T-helper 2 cell (primary cell): ENCODE measurements around the gene IZUMO4.
A peak's percentile ranks its signal among the peaks of the same experiment; 100 is the strongest.

Experiments used
- DNase-seq, 5 experiments: peaks; one replicate each; pipeline versions ENCODE4 v3.0.0 to v3.0.0-alpha.2; 2012 to 2022

The IZUMO4 gene

GRCh38 chr19:2059422-2060201 lies 37.1 kb upstream of the IZUMO4 start:
- no peak for DNase-seq

GRCh38 chr19:2060884-2061494 lies 35.7 kb upstream of the IZUMO4 start:
- DNase-seq = no peak

GRCh38 chr19:2061495-2062388 lies 35.0 kb upstream of the IZUMO4 start:
- peak; percentile 98 to 100 (median 99) for DNase-seq

GRCh38 chr19:2062389-2062729 lies 34.4 kb upstream of the IZUMO4 start:
- no peak for DNase-seq

- no peak for DNase-seq
These were observed 33.9 kb upstream of the IZUMO4 start for GRCh38 chr19:2062770-2063169.

GRCh38 chr19:2063824-2064223 lies 32.9 kb upstream of the IZUMO4 start:
- no peak for DNase-seq

GRCh38 chr19:2064395-2064787 lies 32.3 kb upstream of the IZUMO4 start:
- DNase-seq = no peak

- no peak for DNase-seq
These were observed 31.8 kb upstream of the IZUMO4 start for GRCh38 chr19:2064788-2065524.

- no peak for DNase-seq
These were observed 26.3 kb upstream of the IZUMO4 start for GRCh38 chr19:2070436-2070827.

GRCh38 chr19:2070986-2071673 lies 25.6 kb upstream of the IZUMO4 start:
- DNase-seq = no peak

GRCh38 chr19:2072757-2073551 lies 23.8 kb upstream of the IZUMO4 start:
- DNase-seq = no peak

GRCh38 chr19:2076526-2076944 lies 20.2 kb upstream of the IZUMO4 start:
- no peak for DNase-seq

- DNase-seq = no peak
These were observed 19.3 kb upstream of the IZUMO4 start for GRCh38 chr19:2077398-2077797.

GRCh38 chr19:2077833-2078619 lies 18.7 kb upstream of the IZUMO4 start:
- DNase-seq = no peak

- DNase-seq = no peak
These were observed 17.4 kb upstream of the IZUMO4 start for GRCh38 chr19:2079076-2079864.

- no peak for DNase-seq
These were observed 16.8 kb upstream of the IZUMO4 start for GRCh38 chr19:2079865-2080301.

GRCh38 chr19:2080336-2080988 lies 16.3 kb upstream of the IZUMO4 start:
- DNase-seq = no peak

GRCh38 chr19:2081873-2082810 lies 14.6 kb upstream of the IZUMO4 start:
- peak in 3 of 5 experiments; percentile 39 to 88 (median 76) for DNase-seq
